ENCODE results near the gene EPO.

GRCh38 chr7:100671353-100672327 is 48.6 kb upstream of the EPO start:
- TF ChIP-seq CTCF (IDR thresholded peaks at IDR 0.05) = no peak
- TF ChIP-seq POLR2AphosphoS5 (IDR thresholded peaks at IDR 0.05) = no peak

All from transverse colon (tissue), 4 donors.